Measurements from ENCODE around the gene PRSS50.

- TF ChIP-seq CTCF (IDR thresholded peaks at IDR 0.05; ENCODE audit: borderline replicate concordance, extremely low read depth, low read length, poor library complexity, severe bottlenecking) (peak; percentile 99), EZH2 (IDR thresholded peaks at IDR 0.05; ENCODE audit: borderline replicate concordance, low read depth, low read length, severe bottlenecking) (no peak)
Observed at GRCh38 chr3:46705022-46705530, 12.6 kb downstream of the PRSS50 start.
